Measurements from ENCODE around the gene MTREX.

GRCh38 chr5:55290991-55291390, 16.8 kb upstream of the MTREX start:
- TF ChIP-seq CTCF (IDR thresholded peaks at IDR 0.05), result no peak
- TF ChIP-seq POLR2A (IDR thresholded peaks at IDR 0.05), result no peak
